ENCODE results near the gene NBEAL1.

NBEAL1 gene

DNA sequence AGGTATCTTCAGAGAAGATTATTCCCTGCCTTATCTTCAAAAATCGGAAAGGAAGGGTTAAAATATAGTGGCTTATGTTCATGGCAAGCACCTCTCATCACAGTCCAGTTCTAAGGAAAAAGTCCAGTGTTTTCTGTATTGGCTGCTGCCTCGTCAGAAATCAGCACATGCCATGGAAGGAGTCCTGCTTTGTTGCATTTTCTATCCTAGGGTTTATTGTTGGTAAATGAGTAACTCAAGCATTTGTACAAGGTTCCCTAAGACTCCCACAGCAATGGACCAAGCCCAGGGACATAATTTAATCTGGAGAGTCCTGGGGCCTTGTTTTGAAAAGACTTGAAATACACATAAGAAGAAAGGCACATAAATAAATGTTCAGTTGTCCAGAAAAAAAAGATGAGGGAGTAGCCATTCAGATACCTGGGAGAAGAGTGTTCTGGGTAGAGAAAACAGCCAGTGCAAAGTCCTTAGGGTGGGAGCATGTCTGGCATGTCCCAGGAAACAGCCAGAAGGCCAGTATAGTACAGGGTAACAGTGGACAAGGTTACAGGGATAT is 26.4 kb downstream of the NBEAL1 start:
- H3K4me3 ChIP-seq (ENCODE audit: low read depth, low read length), result no peak overlapping the region
- no peak for TF ChIP-seq CTCF (IDR thresholded peaks at IDR 0.05; ENCODE audit: borderline replicate concordance, insufficient read depth, low read depth, low read length)

GRCh38 chr2:203042178-203042577 is 27.5 kb downstream of the NBEAL1 start:
- no peak overlapping the region for H3K4me3 ChIP-seq (ENCODE audit: low read depth, low read length)
- no peak for TF ChIP-seq CTCF (IDR thresholded peaks at IDR 0.05; ENCODE audit: borderline replicate concordance, insufficient read depth, low read depth, low read length)

- no peak for TF ChIP-seq CTCF (IDR thresholded peaks at IDR 0.05; ENCODE audit: borderline replicate concordance, insufficient read depth, low read depth, low read length)
These were observed 28.6 kb downstream of the NBEAL1 start for GRCh38 chr2:203043226-203043625.

GRCh38 chr2:203045867-203046266 is 31.2 kb downstream of the NBEAL1 start:
- H3K4me3 ChIP-seq (ENCODE audit: low read depth, low read length), result no peak overlapping the region
- TF ChIP-seq CTCF (IDR thresholded peaks at IDR 0.05; ENCODE audit: borderline replicate concordance, insufficient read depth, low read depth, low read length), result no peak

More at GRCh38 chr2:203043226-203043625, 28.6 kb downstream of the NBEAL1 start:
- H3K4me3 ChIP-seq (ENCODE audit: low read depth, low read length), result no peak overlapping the region

DNA sequence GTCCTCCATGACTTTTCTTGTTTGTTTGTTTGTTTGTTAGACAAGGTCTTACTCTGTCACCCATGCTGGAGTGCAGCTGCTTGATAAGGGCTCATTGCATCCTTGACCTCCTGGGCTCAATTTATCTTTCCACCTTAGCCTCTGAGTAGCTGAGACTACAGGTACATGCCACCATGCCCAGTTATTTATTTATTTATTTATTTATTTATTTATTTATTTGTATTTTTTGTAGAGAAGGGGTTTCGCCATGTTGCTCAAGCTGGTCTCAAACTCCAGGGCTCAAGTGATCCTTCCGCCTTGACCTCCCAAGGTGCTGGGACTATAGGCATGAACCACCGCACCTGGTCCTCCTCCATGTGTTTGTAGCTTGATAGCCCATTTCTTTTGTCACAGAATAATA is 37.9 kb downstream of the NBEAL1 start:
- H3K4me3 ChIP-seq (ENCODE audit: low read depth, low read length), result no peak overlapping the region
- TF ChIP-seq CTCF (IDR thresholded peaks at IDR 0.05; ENCODE audit: borderline replicate concordance, insufficient read depth, low read depth, low read length), result no peak

- H3K4me3 ChIP-seq (ENCODE audit: low read depth, low read length), result no peak overlapping the region
- TF ChIP-seq CTCF (IDR thresholded peaks at IDR 0.05; ENCODE audit: borderline replicate concordance, insufficient read depth, low read depth, low read length), result no peak
These were observed 45.0 kb downstream of the NBEAL1 start for GRCh38 chr2:203059567-203060240.

- no peak for TF ChIP-seq CTCF (IDR thresholded peaks at IDR 0.05; ENCODE audit: borderline replicate concordance, insufficient read depth, low read depth, low read length)
- H3K4me3 ChIP-seq (ENCODE audit: low read depth, low read length), result no peak overlapping the region
These were observed 46.7 kb downstream of the NBEAL1 start for GRCh38 chr2:203061346-203061745.

All from GM12875 (cell line).